ENCODE results near the gene BCLAF1. TPM values are rescaled to one million over a fixed set of nuclear protein-coding genes. Genes with fewer than 3 reads are reported as not detected.

Gene BCLAF1
- total and polyA plus RNA-seq, 2 donors (not counting 1 experiment from before 2014, with no cell fraction given): 39.3 to 268 TPM

DNA sequence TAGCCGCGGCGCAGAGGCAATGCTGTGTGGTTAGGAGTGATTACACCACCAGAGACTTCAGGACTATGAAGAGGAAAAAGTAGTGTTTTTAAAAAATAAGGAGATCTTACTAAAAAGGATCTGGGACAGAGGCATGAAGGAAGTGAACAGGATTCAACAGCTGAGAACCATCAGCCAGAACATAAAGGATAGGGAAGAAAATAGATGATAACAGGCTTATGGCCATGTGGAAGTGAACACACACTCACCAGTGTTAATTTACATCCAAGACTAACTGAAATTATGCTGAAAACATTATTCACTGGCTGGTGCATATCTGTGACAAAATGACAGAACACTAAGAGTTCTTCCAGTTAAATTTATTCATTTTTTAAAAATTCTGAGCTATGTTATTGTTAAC, 47.5 kb upstream of the BCLAF1 start:
- intact Hi-C loops (cut with micrococcal nuclease): no loop called here
- H3K27ac ChIP-seq (ENCODE audit: low read length in 2 of 2): no peak overlapping the region
- H3K36me3 ChIP-seq (replicated peaks in 1 of 2; ENCODE audit: control extremely low read depth in 1 of 2, control insufficient read depth in 1 of 2, extremely low read depth in 1 of 2, insufficient read depth in 2 of 2, low read length in 1 of 2): no peaks in the 10 kb centered on the region
- no peak for DNase-seq
- H3K9ac ChIP-seq (ENCODE audit: low read length): no peak overlapping the region
- no peak overlapping the region for H2AFZ ChIP-seq (ENCODE audit: insufficient read depth, low read depth, low read length, poor library complexity, severe bottlenecking)
- no peaks in the 10 kb centered on the region for H3K4me1 Mint-ChIP-seq
- no peak overlapping the region for H3K4me3 Mint-ChIP-seq
- H3K27me3 Mint-ChIP-seq: no peaks in the 10 kb centered on the region
- CTCF ChIA-PET: interaction anchor here (1.7 kb wide), 1 partner anchor 12 kb away, joined by 5 read pairs; no protein-coding TSS in a partner anchor
- no peaks in the 10 kb centered on the region for H3K79me2 ChIP-seq (ENCODE audit: control insufficient read depth, insufficient read depth, low read length)
- H3K4me3 ChIP-seq (ENCODE audit: control extremely low read depth in 1 of 5, extremely low read depth in 1 of 5, insufficient read depth in 1 of 5, low read depth in 2 of 5, low read length in 4 of 5): no peak overlapping the region
- no peaks in the 10 kb centered on the region for H3K4me1 ChIP-seq (ENCODE audit: control insufficient read depth in 2 of 2, insufficient read depth in 2 of 2, low read length in 2 of 2)
- no CpG with 5 or more reads among the region's 3 CpGs for WGBS (ENCODE audit: insufficient coverage)
- no peak overlapping the region for H3K4me2 ChIP-seq (replicated peaks; ENCODE audit: low read depth, low read length, poor library complexity, severe bottlenecking)
- POLR2A ChIA-PET: no interaction called here
- H4K20me1 ChIP-seq (ENCODE audit: control insufficient read depth, insufficient read depth, low read length, poor library complexity, severe bottlenecking): no peaks in the 10 kb centered on the region
- no peak for ATAC-seq (ENCODE audit: low read depth)
- no peaks in the 10 kb centered on the region for H3K9me3 Mint-ChIP-seq (ENCODE audit: insufficient read depth)
- no peaks in the 10 kb centered on the region for H3K9me3 ChIP-seq (ENCODE audit: control extremely low read depth in 1 of 3, control insufficient read depth in 2 of 3, insufficient read depth in 1 of 3, low read length in 2 of 3)
- H3K27ac Mint-ChIP-seq: no peak overlapping the region
- H3K27me3 ChIP-seq (replicated peaks in 1 of 4; ENCODE audit: control extremely low read depth in 1 of 4, control insufficient read depth in 3 of 4, insufficient read depth in 4 of 4, low read length in 3 of 4): peaks cover 0 to 6% (median 2%) of the 10 kb centered on the region in 4 experiments
- no peak for TF ChIP-seq EZH2 (IDR thresholded peaks at IDR 0.05; ENCODE audit: borderline replicate concordance, insufficient read depth, low read depth, low read length, poor library complexity, severe bottlenecking)
- TF ChIP-seq, protein P1, sequence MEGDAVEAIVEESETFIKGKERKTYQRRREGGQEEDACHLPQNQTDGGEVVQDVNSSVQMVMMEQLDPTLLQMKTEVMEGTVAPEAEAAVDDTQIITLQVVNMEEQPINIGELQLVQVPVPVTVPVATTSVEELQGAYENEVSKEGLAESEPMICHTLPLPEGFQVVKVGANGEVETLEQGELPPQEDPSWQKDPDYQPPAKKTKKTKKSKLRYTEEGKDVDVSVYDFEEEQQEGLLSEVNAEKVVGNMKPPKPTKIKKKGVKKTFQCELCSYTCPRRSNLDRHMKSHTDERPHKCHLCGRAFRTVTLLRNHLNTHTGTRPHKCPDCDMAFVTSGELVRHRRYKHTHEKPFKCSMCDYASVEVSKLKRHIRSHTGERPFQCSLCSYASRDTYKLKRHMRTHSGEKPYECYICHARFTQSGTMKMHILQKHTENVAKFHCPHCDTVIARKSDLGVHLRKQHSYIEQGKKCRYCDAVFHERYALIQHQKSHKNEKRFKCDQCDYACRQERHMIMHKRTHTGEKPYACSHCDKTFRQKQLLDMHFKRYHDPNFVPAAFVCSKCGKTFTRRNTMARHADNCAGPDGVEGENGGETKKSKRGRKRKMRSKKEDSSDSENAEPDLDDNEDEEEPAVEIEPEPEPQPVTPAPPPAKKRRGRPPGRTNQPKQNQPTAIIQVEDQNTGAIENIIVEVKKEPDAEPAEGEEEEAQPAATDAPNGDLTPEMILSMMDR (IDR thresholded peaks at IDR 0.05): no peak

DNA sequence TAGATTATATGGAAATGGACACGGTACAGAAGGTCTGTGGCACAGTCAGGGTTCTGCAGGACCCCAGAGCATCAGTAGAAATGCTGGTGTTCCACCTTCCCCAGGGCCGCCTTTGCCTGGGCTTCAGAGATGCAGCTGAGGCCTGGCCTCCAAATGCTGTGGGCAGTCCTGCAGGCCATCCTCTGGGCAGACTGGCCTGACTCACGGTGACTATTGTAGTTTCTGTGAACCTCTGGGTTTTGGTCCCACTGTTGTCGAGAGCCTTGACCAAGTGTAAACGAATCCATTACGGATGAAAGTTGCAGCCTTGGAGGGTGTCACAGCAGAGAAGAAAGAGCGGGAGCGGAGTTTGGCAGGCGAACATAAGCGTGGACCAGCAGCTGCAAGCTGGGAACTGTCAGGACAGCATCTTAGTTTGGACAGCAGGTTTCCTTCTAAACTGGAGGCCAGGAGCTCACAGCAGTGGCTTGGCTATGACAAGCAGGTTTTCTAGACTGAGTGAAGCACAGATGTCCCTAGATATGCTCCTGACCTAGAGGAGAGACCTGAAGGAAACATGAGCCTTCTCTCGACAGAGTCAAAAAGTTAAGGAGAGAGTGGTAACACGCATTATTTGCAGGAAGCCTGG, 46.2 kb upstream of the BCLAF1 start:
- H2AFZ ChIP-seq (ENCODE audit: insufficient read depth, low read depth, low read length, poor library complexity, severe bottlenecking): no peak overlapping the region
- no peaks in the 10 kb centered on the region for H3K79me2 ChIP-seq (ENCODE audit: control insufficient read depth, insufficient read depth, low read length)
- POLR2A ChIA-PET: no interaction called here
- no peak for TF ChIP-seq EZH2 (IDR thresholded peaks at IDR 0.05; ENCODE audit: borderline replicate concordance, insufficient read depth, low read depth, low read length, poor library complexity, severe bottlenecking)
- TF ChIP-seq, protein P1 (IDR thresholded peaks at IDR 0.05): no peak
- H3K4me2 ChIP-seq (replicated peaks; ENCODE audit: low read depth, low read length, poor library complexity, severe bottlenecking): no peak overlapping the region
- no peaks in the 10 kb centered on the region for H4K20me1 ChIP-seq (ENCODE audit: control insufficient read depth, insufficient read depth, low read length, poor library complexity, severe bottlenecking)
- H3K4me3 Mint-ChIP-seq: no peak overlapping the region
- CTCF ChIA-PET: no interaction called here
- no peak overlapping the region for H3K27ac ChIP-seq (ENCODE audit: low read length in 2 of 2)
- intact Hi-C loops (cut with micrococcal nuclease): no loop called here
- H3K27ac Mint-ChIP-seq: no peak overlapping the region
- no peaks in the 10 kb centered on the region for H3K9me3 Mint-ChIP-seq (ENCODE audit: insufficient read depth)
- DNase-seq (no peak), ATAC-seq (ENCODE audit: low read depth) (no peak)
- H3K4me1 ChIP-seq (ENCODE audit: control insufficient read depth in 2 of 2, insufficient read depth in 2 of 2, low read length in 2 of 2): no peaks in the 10 kb centered on the region
- H3K4me3 ChIP-seq (ENCODE audit: control extremely low read depth in 1 of 5, extremely low read depth in 1 of 5, insufficient read depth in 1 of 5, low read depth in 2 of 5, low read length in 4 of 5): no peak overlapping the region
- H3K27me3 ChIP-seq (replicated peaks in 1 of 4; ENCODE audit: control extremely low read depth in 1 of 4, control insufficient read depth in 3 of 4, insufficient read depth in 4 of 4, low read length in 3 of 4): peaks cover 0 to 6% (median 2%) of the 10 kb centered on the region in 4 experiments
- no peaks in the 10 kb centered on the region for H3K9me3 ChIP-seq (ENCODE audit: control extremely low read depth in 1 of 3, control insufficient read depth in 2 of 3, insufficient read depth in 1 of 3, low read length in 2 of 3)
- no peaks in the 10 kb centered on the region for H3K36me3 ChIP-seq (replicated peaks in 1 of 2; ENCODE audit: control extremely low read depth in 1 of 2, control insufficient read depth in 1 of 2, extremely low read depth in 1 of 2, insufficient read depth in 2 of 2, low read length in 1 of 2)
- no peaks in the 10 kb centered on the region for H3K4me1 Mint-ChIP-seq
- 96% methylated on average over 11 of the region's 12 CpGs for WGBS (ENCODE audit: insufficient coverage)
- no peak overlapping the region for H3K9ac ChIP-seq (ENCODE audit: low read length)
- H3K27me3 Mint-ChIP-seq: no peaks in the 10 kb centered on the region
